ENCODE measurements around the gene LMNTD1. TPM values are rescaled to one million over a fixed set of nuclear protein-coding genes. Genes with fewer than 3 reads are reported as not detected.
"Not testable (repeated sequence)": the region's sequence is repeated elsewhere in the genome, so short reads cannot be mapped to it uniquely, and the experiment has no call there.

The LMNTD1 gene, protein sequence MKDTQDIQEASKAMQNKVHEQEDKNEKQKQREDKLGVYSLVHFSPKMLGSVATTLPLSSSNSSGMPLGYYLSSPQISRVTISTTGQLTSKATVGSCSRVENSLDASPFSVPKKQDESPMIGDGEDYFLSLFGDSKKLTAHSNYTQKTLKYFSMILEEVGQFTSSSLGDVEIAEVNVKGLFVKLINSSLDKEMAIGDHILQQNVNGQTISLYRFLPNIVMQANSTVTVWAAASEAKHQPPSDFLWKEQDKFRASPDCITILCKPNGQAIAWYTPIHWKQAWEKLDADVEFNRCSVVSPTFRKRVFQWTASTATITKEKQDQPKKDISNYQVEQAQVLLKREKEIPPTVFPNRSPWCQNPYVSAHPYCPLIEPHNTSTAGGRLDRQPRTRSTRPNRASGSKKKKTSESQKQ
- total RNA-seq: not detected

DNA sequence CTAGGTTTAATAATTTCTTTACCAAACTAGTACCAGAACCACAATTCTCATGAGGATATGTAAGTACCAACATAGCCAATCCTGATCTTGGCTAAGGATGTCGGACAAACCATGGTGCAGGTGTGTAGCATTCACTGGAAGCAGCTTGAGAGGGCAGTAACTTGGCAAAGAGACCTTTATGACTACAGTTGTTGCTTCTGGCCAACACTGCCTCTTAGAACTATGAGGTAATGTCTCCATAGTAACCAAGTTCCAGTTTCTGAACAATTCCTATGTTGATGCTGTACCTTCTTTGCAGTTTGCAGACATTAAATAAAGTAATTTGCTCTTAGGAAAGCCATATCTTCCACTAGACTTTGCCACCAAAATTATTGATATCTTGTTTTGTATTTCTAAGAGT, at the start of gene LMNTD1:
LMNTD1 (minus strand) TSS at position 186 of the 400 bp plus-strand sequence. CDS start 324 bp downstream, outside the sequence.
- no peaks in the 10 kb centered on the region for H3K27me3 Mint-ChIP-seq
- H3K9me3 Mint-ChIP-seq: no peaks in the 10 kb centered on the region
- H3K36me3 Mint-ChIP-seq (ENCODE audit: low read depth): no peaks in the 10 kb centered on the region
- CTCF ChIA-PET: no interaction called here
- H3K27ac Mint-ChIP-seq: no peak within 1 kb of the TSS
- POLR2A ChIA-PET: no interaction called here
- no peaks in the 10 kb centered on the region for H3K4me1 Mint-ChIP-seq
- no peak within 1 kb of the TSS for H3K4me3 Mint-ChIP-seq
- no peak for DNase-seq

DNA sequence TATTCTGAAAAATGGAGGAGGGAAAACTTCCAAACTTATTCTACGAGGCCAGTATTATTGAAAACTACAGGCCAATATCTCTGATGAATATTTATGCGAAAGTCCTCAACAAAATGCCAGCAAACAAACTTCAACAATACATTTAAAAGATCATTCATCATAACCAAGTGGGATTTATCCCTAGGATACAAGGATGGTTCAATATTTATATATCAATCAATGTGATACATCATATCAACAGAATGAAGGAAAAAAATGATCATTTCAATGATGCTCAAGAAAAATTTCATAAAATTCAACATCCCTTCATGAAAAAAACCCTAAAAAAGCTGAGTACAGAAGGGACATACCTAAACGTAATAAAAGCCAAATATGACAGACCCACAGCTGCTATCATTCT, 45.9 kb upstream of the LMNTD1 start:
- CTCF ChIA-PET: no interaction called here
- no peak overlapping the region for H3K27ac Mint-ChIP-seq

DNA sequence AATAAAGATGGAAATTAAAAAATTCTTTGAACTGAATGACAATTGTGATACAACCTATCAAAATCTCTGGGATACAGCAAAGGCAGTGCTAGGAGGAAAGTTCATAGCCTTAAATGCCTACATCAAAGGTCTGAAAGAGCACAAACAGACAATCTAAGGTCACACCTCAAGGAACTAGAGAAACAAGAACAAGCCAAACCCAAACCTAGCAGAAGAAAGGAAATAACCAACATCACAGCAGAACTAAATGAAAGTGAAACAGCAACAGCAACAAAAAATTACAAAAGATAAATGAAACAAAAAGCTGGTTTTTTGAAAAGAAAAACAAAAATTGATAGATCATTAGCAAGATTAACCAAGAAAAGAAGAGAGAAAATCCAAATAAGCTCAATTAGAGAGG, 42.4 kb upstream of the LMNTD1 start:
- H3K9me3 Mint-ChIP-seq; DNase-seq; CTCF ChIA-PET; POLR2A ChIA-PET; H3K36me3 Mint-ChIP-seq (ENCODE audit: low read depth); H3K4me3 Mint-ChIP-seq; H3K27ac Mint-ChIP-seq; H3K4me1 Mint-ChIP-seq; H3K27me3 Mint-ChIP-seq: not testable (repeated sequence)

More for the DNA sequence above, 45.9 kb upstream of the LMNTD1 start:
- Mint-ChIP-seq H3K27me3 (no peaks in the 10 kb centered on the region), H3K36me3 (ENCODE audit: low read depth) (no peaks in the 10 kb centered on the region), H3K4me1 (peaks cover 7% of the 10 kb centered on the region), H3K9me3 (no peaks in the 10 kb centered on the region), H3K4me3 (no peak overlapping the region)
- POLR2A ChIA-PET: no interaction called here
- no peak for DNase-seq

DNA sequence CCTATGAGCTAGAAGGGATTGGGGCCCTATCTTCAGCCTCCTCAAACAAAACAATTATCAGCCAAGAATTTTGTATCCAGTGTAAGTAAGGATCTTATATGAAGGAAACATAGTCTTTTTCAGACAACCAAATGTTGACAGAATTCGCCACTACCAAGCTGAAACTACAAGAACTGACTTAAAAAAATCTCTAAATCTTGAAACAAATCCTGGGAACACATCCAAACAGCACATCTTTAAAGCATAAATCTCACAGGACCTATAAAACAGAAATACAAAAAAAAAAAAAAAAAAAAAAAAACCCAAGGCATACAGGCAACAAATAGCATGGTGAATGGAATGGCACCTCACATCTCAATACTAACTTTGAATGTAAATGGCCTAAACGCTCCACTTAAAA, 41.3 kb upstream of the LMNTD1 start:
- Mint-ChIP-seq H3K9me3 (peaks cover 7% of the 10 kb centered on the region), H3K4me3 (no peak overlapping the region), H3K4me1 (peaks cover 14% of the 10 kb centered on the region), H3K27me3 (no peaks in the 10 kb centered on the region), H3K27ac (no peak overlapping the region), H3K36me3 (ENCODE audit: low read depth) (no peaks in the 10 kb centered on the region)
- ChIA-PET POLR2A (no interaction called here), CTCF (no interaction called here)
- no peak for DNase-seq

DNA sequence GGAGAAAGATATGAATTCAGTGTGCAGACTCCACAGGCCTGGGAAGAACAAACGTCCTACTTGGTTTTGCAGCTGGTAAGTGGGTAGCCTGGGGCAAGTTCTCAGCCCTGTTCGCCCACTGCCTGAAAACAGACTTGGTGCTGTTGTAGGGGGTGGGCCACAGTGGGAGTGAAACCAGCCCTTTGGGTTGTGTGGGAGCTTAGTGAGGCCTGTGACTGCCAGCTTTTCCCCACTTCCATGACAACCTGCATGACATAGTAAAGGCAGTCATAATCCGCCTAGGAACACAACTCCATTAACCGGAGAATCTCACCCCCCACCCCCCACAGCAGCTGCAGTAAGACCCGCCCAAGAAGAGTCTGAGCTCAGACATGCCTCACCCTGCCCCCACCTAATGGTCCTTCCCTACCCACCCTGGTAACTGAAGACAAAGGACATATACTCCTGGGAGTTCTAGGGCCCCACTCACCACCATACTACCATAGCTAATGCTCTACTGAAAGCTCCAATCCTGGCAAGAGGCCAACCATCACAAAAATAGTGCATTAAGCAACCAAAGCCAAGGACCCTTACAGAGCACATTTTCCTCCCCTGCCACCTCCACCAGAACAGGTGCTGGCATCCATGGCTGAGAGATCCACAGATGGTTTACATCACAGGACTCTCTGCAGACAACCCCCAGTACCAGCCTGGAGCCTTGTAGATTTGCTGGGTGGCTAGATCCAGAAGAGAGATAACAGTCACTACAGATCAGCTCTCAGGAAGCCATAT, 39.8 kb upstream of the LMNTD1 start:
- H3K4me3 Mint-ChIP-seq: no peak overlapping the region
- H3K36me3 Mint-ChIP-seq (ENCODE audit: low read depth): no peaks in the 10 kb centered on the region
- ChIA-PET POLR2A (no interaction called here), CTCF (interaction anchor here (0.6 to 0.9 kb wide), 2 partner anchors 157 to 756 kb away, joined by 3 read pairs; no protein-coding TSS in a partner anchor)
- peaks cover 14% of the 10 kb centered on the region for H3K4me1 Mint-ChIP-seq
- no peak for DNase-seq
- H3K9me3 Mint-ChIP-seq: peaks cover 7% of the 10 kb centered on the region
- no peak overlapping the region for H3K27ac Mint-ChIP-seq
- H3K27me3 Mint-ChIP-seq: no peaks in the 10 kb centered on the region

DNA sequence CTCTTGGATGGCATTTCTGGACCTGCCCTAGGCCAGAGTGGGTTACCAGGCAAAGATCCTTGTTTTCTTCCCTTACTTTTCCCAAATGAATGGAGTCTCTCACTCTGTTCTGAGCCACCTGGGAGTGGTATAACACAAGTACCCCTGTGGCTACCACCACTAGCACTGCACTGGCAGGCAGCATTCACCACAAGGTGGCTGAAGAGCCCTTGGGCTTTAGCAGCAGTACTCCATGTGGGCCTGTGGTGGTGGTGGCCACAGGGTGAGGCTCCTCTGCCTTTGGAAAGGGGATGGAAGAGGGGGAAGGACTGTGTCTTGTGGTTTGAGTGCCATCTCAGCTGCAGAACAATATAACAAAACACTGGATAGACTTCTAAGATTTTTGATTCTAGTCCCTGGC, 38.1 kb upstream of the LMNTD1 start:
- Mint-ChIP-seq H3K4me1 (peaks cover 14% of the 10 kb centered on the region), H3K9me3 (peaks cover 7% of the 10 kb centered on the region), H3K36me3 (ENCODE audit: low read depth) (no peaks in the 10 kb centered on the region), H3K4me3 (no peak overlapping the region), H3K27me3 (no peaks in the 10 kb centered on the region), H3K27ac (no peak overlapping the region)
- ChIA-PET POLR2A (no interaction called here), CTCF (no interaction called here)
- no peak for DNase-seq

DNA sequence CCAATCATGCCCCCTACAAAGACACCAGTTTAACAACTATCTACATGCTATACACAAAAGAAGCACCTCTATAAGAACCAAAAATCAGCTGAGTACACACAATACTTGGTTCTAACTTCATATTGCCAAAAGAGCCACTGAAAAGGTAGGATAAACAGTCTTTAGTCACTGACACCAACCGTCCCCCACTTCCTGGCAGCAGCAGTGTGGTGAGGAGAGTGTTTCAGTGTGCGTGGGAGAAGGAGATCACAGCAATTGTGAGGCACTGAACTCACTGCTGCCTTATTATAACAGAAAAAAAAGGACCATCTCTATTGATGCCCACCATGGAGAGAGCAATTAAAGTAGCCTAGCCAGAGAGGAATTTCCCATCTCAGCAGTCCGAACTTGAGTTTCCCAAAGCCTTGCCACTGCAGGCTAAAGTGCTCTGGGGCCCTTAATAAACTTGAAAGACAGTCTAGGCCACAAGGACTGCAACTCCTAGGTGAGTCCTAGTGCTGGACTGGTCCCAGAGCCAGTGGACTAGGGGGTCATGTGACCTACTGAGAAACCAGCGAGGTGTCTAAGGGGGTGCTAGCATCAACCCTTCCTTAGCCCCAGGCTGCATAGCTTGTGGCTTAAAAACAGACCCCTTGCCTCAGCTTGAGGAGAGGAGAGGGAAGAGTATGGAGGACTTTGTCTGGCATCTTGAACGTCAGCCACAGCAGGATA, 37.1 kb upstream of the LMNTD1 start:
- CTCF ChIA-PET: no interaction called here
- Mint-ChIP-seq H3K4me1 (peaks cover 7% of the 10 kb centered on the region), H3K4me3 (no peak overlapping the region), H3K27me3 (no peaks in the 10 kb centered on the region), H3K27ac (no peak overlapping the region), H3K36me3 (ENCODE audit: low read depth) (no peaks in the 10 kb centered on the region), H3K9me3 (peaks cover 7% of the 10 kb centered on the region)
- peak; percentile 23 for DNase-seq
- POLR2A ChIA-PET: no interaction called here

DNA sequence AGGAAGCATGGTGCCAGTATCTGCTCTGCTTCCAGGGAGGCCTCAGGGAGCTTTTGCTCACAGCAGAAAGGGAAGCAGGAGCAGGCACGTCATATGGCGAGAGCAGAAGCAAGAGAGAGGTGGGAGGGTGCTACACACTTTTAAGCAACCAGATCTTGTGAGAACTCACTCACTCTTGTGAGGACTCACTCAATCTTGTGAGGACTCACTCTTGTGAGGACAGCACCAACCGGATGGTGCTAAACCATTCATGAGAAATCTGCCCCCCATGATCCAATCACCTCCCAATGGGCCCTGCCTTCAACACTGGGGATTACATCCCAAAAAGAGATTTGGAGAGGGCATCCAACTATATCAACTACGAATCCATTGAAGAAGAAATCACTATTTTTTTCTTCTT, 34.3 kb upstream of the LMNTD1 start:
- H3K4me1 Mint-ChIP-seq: peaks cover 7% of the 10 kb centered on the region
- CTCF ChIA-PET: no interaction called here
- no peak for DNase-seq

DNA sequence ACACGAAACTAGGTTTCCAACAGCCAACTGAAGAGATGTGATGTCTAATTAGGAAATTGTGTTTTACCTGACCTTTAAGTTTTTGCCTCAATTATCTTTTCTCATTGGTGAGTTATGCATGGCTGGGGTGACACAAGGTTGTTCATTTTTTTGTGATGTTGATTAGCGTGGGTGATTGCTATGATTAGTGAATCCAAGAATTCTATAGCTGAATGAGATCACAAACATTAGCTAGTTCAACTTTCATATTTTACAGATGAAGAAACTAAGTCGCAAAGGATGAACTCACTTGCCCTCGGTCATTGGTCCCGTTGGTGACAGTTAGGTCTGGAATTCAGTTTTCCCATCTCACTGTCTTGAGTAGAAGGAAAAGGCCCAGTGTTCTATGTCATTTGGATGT, 32.6 kb upstream of the LMNTD1 start:
- H3K9me3 Mint-ChIP-seq: no peaks in the 10 kb centered on the region
- POLR2A ChIA-PET: no interaction called here

More for the DNA sequence above, 34.3 kb upstream of the LMNTD1 start:
- Mint-ChIP-seq H3K4me3 (no peak overlapping the region), H3K27me3 (no peaks in the 10 kb centered on the region), H3K36me3 (ENCODE audit: low read depth) (no peaks in the 10 kb centered on the region), H3K27ac (no peak overlapping the region), H3K9me3 (peaks cover 5% of the 10 kb centered on the region)
- POLR2A ChIA-PET: no interaction called here

DNA sequence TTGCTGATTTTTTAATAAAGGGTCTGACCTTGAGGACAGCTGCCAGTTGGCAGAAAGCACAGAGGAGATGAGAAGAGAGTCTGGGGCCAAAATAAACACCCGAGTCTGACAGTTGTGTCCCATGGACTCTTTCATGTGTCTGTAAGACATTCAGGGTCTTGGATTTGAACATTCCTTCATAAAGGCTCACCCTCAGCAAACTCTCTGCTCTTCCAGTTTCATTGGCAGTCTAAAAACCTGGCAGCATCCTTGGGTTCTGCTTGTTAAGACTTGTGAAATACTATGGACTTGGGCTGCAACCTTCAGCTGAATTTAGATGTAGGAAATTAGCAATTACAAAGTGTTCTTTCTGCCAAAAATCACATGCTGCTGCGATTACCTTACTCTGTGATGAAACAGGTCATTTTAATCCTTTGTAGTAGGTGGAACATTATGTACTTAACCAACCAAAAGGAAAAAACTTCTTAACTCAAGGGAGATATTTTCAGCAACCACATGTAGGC, 32.0 kb upstream of the LMNTD1 start:
- no peak overlapping the region for H3K4me3 Mint-ChIP-seq
- H3K27me3 Mint-ChIP-seq: no peaks in the 10 kb centered on the region
- no peak overlapping the region for H3K27ac Mint-ChIP-seq
- ChIA-PET POLR2A (no interaction called here), CTCF (no interaction called here)
- H3K4me1 Mint-ChIP-seq: peaks cover 3% of the 10 kb centered on the region
- H3K36me3 Mint-ChIP-seq (ENCODE audit: low read depth): no peaks in the 10 kb centered on the region
- H3K9me3 Mint-ChIP-seq: no peaks in the 10 kb centered on the region
- no peak for DNase-seq

More for the DNA sequence above, 32.6 kb upstream of the LMNTD1 start:
- Mint-ChIP-seq H3K4me3 (no peak overlapping the region), H3K36me3 (ENCODE audit: low read depth) (no peaks in the 10 kb centered on the region), H3K4me1 (peaks cover 7% of the 10 kb centered on the region), H3K27me3 (no peaks in the 10 kb centered on the region), H3K27ac (no peak overlapping the region)
- CTCF ChIA-PET: no interaction called here
- DNase-seq: no peak

DNA sequence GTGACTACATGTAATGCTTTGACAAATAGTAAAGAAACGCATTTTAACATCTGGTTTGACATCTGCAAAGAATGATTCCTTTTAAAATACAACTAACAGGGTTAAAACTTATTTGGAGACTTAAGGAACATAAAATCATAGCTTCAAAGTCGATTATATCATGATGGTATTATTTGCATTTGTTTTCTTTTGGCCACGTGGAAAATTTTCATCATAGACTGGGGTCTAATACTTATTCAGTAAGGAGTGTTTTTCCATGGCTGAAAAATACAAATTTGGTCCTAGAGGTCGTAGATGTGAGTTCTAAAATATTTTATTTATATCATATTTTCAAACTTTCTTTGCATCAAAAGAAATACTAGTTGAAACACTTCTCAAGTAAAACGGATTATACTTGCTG, 31.5 kb upstream of the LMNTD1 start:
- Mint-ChIP-seq H3K36me3 (ENCODE audit: low read depth) (no peaks in the 10 kb centered on the region), H3K4me3 (no peak overlapping the region), H3K27ac (no peak overlapping the region), H3K4me1 (no peaks in the 10 kb centered on the region), H3K9me3 (no peaks in the 10 kb centered on the region), H3K27me3 (no peaks in the 10 kb centered on the region)
- ChIA-PET CTCF (no interaction called here), POLR2A (no interaction called here)
- DNase-seq: no peak

DNA sequence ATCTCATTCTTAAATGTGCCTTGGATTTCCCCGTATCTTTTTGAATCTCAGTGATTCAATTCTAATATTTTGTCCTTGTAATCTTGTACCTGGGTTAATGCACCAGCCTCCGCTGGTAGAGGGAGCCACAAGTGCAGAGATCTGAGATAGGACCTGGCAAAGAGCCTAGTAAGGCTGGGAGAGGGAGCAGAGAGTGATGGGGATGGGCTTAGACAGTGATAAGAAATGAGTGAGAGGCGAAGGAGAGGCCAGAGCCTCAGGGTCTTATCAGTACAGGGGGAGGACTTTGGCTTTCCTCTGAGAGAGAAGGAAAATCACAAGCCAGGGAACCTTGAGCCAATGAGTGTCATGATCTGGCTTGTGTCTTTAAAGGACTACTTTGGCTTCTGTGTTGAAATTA, 30.5 kb upstream of the LMNTD1 start:
- POLR2A ChIA-PET: no interaction called here
- CTCF ChIA-PET: no interaction called here
- Mint-ChIP-seq H3K36me3 (ENCODE audit: low read depth) (no peaks in the 10 kb centered on the region), H3K4me1 (no peaks in the 10 kb centered on the region), H3K27ac (no peak overlapping the region), H3K4me3 (no peak overlapping the region), H3K27me3 (no peaks in the 10 kb centered on the region), H3K9me3 (no peaks in the 10 kb centered on the region)
- no peak for DNase-seq

DNA sequence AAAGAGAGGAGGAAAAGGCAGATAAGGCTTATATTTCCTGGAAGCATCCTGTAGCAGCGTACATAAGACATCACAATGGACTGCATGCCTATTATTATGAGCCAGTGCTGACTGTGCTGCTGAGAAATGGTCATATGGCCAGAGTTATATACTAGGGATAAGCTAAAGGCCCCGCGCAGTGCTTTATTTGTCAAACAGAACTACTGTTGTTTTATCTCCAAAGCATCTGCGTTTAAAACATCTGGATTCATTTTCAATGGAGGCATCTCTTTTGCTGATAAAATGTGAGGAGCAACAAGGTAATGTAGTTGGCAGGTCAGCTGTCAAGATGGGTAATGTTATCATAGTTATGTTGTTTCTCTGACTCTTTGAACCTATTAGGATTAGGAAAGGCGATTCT, 28.0 kb upstream of the LMNTD1 start:
- POLR2A ChIA-PET: no interaction called here
- Mint-ChIP-seq H3K27me3 (no peaks in the 10 kb centered on the region), H3K4me3 (no peak overlapping the region), H3K36me3 (ENCODE audit: low read depth) (no peaks in the 10 kb centered on the region), H3K27ac (no peak overlapping the region), H3K9me3 (peaks cover 1% of the 10 kb centered on the region), H3K4me1 (no peaks in the 10 kb centered on the region)
- CTCF ChIA-PET: no interaction called here
- DNase-seq: no peak

All from activated CD4-positive, alpha-beta memory T cell treated with anti-CD3 and anti-CD28 coated beads, Interleukin-2, amount 10 ng/mL, durations not matched to agents 7 days and 5 days (primary cell).